Epithelial cell of prostate (primary cell): ENCODE measurements around the gene SLC30A5.
"Not testable (repeated sequence)": the region's sequence is repeated elsewhere in the genome, so short reads cannot be mapped to it uniquely, and the experiment has no call there.

ENCODE experiments used
- DNase-seq: peaks from one replicate; pipeline ENCODE4 v3.0.0-alpha.2; 2011; ENCODE audit warnings: low read depth, low spot score
- H3K27ac ChIP-seq: fragments of 450-650 bp; 2 replicates; pipeline ENCODE4 v1.5.1; 2017; ENCODE audit warnings: mild to moderate bottlenecking

SLC30A5 gene

DNA sequence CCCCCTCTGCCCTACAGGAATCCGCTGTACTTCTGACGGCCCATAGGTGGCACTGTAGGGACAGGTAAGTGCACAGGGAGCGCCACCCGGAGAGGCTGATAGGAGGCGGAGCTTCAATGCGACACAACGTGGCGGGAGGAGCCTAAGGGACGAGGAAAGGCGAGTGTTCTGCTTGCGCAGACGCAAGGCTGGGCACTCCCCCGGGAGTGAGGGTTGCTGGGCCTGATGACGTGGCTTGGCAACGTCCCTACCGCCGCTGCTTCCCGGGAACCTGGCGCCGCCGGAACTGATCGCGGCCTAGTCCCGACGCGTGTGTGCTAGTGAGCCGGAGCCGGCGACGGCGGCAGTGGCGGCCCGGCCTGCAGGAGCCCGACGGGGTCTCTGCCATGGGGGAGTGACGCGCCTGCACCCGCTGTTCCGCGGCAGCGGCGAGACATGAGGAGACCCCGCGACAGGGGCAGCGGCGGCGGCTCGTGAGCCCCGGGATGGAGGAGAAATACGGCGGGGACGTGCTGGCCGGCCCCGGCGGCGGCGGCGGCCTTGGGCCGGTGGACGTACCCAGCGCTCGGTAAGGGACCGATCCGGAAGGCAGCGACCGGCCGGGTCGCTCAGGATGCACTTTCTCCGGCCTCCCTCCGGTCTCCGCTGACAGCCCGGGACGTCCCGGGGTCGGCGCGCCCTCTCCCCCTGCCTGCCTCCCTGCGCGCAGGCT lies at the start of gene SLC30A5:
Gene SLC30A5, plus strand, starts transcription at position 244 of the 712 bp plus-strand sequence. Its CDS starts 242 bp downstream, at position 486.
- DNase-seq = peak; percentile 99
- H3K27ac ChIP-seq = peak within 1 kb of the TSS; percentile 82

DNA sequence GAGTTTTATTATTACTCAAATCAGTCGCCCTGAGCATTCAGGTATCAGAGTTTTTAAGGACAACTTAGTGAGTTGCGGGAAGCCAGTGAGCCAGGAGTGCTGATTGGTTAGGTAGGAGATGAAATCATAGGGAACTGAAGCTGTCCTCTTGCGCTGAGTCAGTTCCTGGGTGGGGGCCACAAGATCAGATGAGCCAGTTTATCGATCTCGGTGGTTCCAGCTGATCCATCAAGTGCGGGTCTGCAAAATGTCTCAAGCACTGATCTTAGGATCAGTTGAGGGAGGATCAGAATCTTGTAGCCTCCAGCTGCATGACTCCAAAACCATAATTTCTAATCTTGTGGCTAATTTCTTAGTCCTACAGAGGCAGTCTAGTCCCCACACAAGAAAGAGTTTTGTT lies 48.6 kb upstream of the SLC30A5 start:
- not testable (repeated sequence) for DNase-seq, H3K27ac ChIP-seq

DNA sequence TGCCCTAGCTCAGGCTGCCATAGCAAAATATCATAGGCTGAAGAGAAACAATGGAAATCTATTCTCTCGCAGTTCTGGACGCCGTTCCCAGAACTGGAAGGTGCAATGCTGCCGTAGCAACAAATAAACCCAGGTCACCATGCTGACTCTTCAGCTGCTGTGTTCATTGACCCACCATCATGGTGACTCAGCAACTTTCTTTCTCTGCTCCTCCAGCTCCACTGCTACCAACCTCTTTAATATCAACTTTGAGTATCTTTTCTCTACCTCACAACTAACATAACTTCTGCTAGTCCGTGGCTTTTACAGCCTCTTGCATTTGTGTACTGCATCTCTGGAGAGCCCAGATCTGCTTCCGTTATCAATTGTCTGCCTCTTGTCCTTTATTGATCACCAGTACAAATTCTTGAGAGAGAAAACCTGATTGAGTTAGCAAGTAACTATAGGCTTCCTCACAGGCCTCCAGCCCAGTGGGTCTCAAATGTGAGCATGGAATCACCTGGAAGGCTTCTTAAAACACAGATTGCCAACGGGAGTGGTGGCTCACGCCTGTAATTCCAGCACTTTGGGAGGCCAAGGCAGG lies 47.3 kb upstream of the SLC30A5 start:
- DNase-seq = no peak

DNA sequence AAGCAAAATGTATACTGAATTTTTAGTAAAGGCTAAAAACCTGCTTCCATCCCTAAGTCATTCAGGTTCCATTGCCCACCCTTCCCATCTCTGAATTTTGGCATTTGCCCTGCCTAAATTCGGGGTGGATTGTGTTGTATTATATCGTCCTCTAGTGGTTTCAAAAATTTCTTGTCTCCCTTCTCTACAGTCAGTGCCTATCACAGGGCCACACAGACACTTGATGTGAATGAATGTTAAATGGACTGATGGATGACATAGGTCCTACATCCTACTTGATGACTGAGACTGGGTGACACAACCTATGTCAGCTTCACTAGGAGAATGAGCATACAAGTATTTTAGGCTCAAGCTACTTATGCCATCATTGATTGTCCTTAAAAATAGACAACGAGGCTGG lies 45.6 kb upstream of the SLC30A5 start:
- no peak for DNase-seq
- no peak overlapping the region for H3K27ac ChIP-seq

More for the DNA sequence above, 47.3 kb upstream of the SLC30A5 start:
- H3K27ac ChIP-seq = no peak overlapping the region

DNA sequence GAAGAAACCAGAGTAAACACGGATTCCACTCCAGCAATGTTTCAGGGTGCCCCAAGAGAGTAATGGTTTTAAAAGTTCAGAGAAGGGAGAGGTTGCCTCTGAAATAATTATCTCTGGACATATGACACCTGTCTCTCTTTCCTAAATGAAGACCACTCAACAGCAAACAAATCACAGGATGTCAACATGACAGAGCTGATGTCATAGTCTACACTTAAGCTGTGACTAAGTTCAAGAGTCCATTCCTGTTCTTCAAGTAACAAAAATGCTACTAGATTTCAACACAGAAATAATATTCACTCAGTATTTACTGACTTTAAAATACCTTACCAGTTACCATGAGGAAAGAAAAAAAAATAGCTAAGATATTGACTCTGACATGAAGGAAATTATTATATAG lies 44.7 kb upstream of the SLC30A5 start:
- H3K27ac ChIP-seq = no peak overlapping the region
- DNase-seq = no peak

DNA sequence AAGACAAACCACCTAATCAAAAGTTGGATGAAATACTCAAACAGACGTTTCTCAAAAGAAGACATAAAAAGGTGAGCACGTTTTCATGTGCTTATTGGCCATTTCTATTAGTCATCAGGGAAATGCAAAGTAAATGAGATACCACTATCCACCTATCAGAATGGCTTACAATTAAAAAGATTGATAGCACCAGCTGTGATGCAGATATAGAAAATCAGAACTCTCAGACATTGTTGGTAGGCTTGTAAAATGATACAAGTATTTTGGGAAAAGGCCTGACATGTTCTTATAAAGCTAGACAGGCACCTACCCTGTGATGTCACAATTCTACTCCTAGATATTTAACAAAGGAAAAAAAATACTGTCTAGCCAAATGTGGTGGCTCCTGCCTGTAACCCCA lies 44.0 kb upstream of the SLC30A5 start:
- no peak overlapping the region for H3K27ac ChIP-seq
- no peak for DNase-seq

DNA sequence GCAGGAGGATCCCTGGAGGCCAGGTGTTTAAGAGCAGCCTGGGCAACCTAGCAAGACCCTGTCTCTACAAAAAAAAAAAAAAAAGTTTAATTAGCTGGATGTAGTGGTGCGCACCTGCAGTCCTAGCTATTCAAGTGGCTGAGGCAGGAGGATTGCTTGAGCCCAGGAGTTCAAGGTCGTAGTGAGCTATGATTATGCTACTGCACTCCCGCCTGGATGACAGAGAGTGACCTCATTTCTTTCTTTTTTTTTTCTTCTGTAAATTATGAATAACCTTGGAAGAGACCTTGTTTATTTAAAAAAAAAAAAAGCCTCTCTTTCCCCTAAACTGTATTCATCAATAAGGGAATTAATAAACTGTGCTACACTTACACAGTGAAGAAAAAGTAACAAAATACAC lies 43.6 kb upstream of the SLC30A5 start:
- no peak for DNase-seq
- no peak overlapping the region for H3K27ac ChIP-seq

DNA sequence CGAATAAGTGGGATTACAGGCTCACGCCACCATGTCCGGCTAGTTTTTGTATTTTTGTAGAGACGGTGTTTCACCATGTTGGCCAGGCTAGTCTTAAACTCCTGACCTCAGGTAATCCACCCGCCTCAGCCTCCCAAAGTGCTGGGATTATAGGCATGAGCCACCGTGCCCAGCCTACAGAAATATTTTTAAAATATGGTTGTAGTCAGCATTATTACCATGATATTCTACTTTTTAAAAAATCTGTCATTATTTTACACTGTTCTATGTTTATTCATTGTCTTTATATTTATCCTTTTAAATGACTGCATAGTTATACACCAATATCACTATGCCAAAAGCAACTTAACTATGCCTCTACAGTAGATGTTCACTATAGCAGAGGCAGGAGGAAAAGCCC lies 41.6 kb upstream of the SLC30A5 start:
- DNase-seq = no peak
- no peak overlapping the region for H3K27ac ChIP-seq

DNA sequence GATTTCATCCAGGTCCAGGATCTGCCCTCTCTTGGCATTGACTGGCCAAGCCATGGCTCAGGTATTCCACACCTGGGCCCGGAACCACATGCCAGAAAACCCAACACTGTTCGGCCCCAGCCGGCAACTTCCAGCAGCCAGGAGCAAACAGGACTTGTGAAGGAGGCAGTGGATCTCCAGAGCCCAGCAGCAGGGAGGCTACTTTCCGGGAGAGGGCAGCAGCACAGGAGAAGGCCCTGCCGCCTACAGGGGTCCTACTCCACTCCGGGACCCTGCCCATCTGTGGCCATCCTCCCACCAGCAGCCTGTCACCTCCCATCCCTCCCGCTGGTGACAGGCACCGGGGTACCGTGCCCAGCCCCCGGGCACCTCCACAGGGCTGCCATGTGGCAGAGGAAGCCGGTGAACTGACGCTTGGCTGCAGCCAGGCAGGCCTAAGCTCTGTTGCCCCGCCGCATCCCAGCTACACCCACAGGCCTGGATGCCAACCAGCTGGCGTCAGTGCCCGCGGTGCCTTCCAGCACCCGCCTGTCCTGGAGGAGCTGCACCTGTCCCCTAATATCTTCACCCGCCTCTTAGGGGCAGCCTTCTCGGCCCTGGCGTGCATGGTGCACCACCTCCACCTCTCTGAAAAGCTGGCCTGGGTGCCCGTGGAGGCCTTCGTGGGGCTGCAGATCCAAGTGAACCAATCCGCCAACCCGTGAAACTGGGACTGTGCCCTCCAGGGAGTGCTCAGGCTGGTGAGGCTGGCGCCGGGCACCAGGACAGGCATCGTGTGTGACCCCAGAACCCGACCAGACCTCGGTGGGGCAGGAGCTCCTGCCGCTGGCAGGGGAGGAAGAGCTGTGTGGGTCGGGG lies 18.9 kb upstream of the SLC30A5 start:
- no peak for DNase-seq
- no peak overlapping the region for H3K27ac ChIP-seq

DNA sequence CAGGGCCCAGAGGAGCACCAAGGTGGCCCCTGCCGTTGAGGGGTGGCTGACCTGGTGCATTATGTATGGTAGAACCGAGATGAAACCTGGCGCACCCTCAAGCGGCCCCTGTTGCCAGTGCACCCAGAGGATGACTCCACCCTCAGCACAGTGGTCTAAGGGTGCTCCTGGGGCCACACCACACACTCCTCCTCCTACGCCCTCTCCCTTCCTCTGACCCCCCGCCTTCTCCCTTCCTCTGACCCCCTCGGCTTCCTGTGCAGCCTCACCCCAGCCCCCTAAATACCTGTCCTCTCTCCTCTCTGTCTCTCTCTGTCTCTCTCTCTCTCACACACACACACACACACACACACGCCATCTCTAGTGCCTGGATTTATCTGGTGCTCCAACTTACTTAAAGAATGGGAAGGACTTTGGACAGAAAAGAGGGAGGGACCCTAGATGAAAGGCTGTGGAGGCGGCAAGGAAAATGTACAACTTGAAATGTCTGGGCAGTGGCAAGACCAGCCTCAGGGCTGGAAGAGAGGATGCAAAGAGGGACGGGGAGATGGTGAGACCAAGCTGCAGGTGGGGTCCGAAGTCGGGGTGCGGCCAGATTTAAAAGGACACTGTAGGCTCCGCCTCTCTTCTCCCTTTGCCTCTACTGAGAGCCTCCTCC lies 18.2 kb upstream of the SLC30A5 start:
- DNase-seq = no peak
- H3K27ac ChIP-seq = no peak overlapping the region

DNA sequence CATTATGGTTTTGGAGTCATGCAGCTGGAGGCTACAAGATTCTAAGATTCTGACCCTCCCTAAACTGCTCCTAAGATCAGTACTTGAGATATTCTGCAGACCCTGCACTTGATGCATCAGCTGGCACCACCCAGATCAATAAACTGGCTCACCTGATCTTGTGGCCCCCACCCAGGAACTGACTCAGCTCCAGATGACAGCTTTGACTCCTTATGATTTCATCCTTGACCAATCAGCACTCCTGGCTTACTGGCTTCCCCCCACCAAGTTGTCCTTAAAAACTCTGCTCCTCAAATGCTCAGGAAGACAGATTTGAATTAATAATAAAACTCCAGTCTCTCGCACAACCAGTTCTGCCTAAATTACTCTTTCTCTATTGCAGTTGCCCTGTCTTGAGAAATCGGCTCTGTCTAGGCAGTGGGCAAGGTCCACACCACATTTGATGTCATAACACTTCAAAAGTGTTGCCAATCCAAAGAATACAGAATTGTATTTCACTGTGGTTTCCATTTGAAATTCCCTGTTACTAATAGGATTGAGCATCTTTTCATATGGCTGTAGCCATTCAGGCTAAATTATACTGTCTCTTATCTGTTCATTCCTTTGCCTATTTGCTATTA lies 14.8 kb upstream of the SLC30A5 start:
- H3K27ac ChIP-seq = peak overlapping the region; percentile 50
- DNase-seq = no peak

DNA sequence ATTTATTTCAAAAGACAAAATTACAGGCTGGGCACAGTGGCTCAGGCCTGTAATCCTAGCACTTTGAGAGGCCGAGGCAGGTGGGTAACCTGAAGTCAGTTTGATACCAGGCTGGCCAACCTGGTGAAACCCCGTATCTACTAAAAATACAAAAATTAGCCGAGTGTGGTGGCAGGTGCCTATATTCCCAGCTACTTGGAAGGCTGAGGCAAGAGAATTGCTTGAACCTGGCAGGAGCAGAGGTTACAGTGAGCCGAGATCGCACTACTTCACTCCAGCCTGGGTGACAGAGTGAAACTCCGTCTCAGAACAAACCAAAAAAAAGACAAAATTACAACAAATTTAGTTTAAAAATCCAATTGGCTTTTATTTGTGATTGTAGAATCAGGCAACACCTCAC lies 14.3 kb upstream of the SLC30A5 start:
- H3K27ac ChIP-seq = peak overlapping the region; percentile 50
- DNase-seq = no peak

DNA sequence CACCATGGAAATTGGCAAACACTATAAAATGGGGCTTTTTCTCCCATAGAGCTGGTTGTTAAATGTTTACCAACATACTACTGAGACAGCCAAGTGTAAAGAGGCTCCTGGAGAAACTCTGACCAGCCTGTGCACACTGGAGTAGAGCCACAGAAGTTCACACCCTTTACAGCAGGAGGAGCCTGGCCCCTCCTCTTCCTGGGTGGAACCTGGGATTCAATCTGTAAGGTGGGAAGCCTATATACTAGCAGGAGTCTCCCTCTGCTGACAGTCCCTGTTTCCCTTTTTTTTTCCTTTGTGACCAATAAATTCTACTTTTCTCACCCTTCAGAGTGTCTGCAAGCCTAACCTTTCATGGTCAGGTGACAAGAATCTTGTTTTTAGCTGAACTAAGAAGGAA lies 10.4 kb upstream of the SLC30A5 start:
- H3K27ac ChIP-seq = no peak overlapping the region
- no peak for DNase-seq

DNA sequence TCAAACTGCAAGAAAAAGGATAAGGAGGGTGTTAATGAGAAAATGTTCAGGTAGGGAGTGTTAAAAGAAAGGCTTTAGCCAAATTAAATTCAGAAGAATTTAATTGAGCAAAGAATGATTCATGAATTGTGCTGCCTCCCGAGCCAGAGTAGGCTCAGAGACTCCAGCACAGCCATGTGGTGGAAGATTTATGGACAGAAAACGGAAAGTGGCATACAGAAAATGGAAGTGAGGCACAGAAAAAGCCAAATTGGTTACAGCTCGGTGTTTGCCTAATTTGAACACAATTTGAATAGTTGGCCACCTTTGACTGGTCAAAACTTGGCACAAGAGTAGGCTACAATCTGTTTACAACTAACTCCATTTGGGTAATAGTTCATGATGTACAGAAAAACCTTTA lies 9.6 kb upstream of the SLC30A5 start:
- no peak overlapping the region for H3K27ac ChIP-seq
- DNase-seq = no peak

DNA sequence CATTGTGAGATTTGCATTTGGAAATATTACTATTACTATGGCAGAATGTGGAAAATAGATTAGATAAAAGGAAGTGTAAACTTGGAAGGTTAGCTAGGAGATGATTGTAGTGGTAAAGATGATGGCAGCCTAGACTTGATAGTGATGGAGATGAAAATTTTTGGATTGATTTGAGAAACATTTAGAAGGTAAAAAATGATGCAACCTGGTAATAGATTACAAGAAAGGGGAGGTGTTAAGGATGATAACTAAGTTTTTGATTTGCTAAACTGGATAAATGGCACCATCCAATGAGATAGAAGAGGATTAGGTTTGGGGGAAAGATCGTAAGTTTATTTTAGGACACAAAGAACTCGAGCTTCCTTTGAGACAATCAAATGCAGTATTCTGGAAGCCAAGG lies 8.9 kb upstream of the SLC30A5 start:
- no peak for DNase-seq
- no peak overlapping the region for H3K27ac ChIP-seq

DNA sequence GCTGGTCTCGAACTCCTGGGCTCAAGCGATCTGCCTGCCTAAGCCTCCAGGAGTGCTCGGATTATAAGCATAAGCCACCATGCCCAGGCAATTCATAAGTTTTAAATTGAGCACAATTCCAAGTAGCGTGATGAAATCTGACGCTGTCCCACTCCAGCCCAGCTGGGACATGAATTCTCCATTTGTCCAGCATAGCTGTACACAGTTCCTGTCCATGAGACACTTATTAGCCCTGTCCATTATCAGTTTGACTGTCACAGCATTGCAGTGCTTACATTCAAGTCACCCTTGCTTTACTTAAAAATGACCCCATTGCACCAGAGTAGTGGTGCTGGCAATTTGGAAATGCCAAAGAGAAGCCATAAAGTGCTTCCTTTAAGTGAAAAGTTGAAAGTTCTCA lies 7.6 kb upstream of the SLC30A5 start:
- no peak overlapping the region for H3K27ac ChIP-seq
- DNase-seq = no peak

DNA sequence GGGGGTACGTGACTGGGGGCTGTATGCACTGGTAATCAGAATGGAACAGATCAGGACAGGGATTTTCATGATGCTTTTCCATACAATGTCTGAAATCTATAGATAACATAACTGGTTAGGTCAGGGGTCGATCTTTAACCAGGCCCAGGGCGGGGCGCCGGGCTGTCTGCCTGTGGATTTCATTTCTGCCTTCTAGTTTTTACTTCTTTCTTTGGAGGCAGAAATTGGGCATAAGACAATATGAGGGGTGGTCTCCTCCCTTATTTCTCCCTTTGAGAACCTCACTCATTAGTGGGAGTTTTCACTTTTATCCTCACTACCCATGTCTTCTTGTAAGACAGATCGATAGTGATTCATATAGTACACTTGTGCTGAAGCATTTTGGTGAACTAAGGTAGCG lies 5.8 kb upstream of the SLC30A5 start:
- not testable (repeated sequence) for DNase-seq, H3K27ac ChIP-seq

DNA sequence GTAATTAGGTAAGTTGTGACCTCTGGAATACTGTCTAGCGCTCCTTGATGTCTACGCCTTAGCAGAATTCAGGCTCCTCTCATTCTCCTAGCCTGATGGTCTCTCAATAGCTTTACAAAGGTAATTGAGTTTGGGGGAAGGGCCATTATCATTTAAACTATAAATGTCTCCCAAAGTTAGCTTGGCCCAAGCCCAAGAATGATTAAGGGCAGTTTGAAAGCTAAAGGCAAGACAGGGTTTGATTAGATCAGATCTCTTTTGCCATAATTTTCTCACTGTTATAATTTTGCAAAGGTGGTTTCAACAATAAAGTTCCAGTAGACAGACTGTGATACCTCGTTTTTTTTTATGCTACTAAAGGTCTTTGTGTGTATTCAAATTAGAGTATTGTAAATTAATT lies 3.7 kb upstream of the SLC30A5 start:
- no peak for DNase-seq
- no peak overlapping the region for H3K27ac ChIP-seq

DNA sequence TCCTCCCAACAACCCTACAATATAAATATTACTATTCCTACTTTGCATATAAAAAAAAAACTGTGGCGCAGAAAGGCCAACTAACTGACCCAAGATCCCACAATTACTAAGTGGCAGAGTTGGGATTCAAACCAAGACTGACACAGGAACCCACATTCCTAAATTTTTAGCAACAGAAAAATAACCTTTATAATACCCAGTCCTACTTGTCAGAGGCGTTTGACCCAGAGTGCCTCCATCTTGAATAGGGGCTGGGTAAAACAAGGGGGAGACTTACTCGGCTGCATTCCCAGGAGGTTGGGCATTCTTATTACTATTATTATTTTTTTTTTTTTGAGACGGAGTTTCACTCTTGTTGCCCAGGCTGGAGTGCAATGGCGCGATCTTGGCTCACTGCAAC lies 2.0 kb upstream of the SLC30A5 start:
- DNase-seq = no peak
- H3K27ac ChIP-seq = no peak overlapping the region

DNA sequence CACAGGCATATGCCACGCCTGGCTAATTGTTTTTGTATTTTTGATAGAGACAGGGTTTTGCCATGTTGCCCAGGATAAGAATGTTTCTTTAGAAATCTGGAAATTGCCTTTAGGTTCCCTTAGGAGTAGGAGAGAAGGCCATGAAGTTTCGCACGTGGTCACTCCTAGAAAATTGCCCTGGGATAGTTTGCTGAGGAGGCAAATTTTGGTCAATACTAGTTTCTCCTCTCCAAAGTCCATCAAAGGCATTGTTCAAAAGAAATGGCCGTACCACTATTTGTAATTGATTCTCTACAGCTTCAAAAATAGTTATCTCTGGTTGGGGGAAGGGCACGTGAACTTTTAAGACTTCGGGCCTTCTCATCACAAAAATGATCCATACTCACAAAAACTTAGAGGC lies 845 bp upstream of the SLC30A5 start:
- no peak overlapping the region for H3K27ac ChIP-seq
- DNase-seq = no peak
